BLaER1 treated with 17β-estradiol and CSF1 and Interleukin-3, amounts not matched to agents 10 nM and 100 nM (cell line): ENCODE measurements around the gene SDF4.

ENCODE experiments used
- H3K27ac ChIP-seq, 11 experiments: shearing (Covaris generic); formaldehyde crosslinking; 2 replicates each; pipeline ENCODE4 v1.8.1; 2022
- H3K27me3 ChIP-seq, 11 experiments: shearing (Covaris generic); formaldehyde crosslinking; 2 replicates each; pipeline ENCODE4 v1.8.1; 2022
- H3K36me3 ChIP-seq, 11 experiments: shearing (Covaris generic); formaldehyde crosslinking; 2 replicates each; pipeline ENCODE4 v1.8.1; 2022
- H3K4me1 ChIP-seq, 10 experiments: shearing (Covaris generic); formaldehyde crosslinking; 2 replicates each; pipeline ENCODE4 v1.8.1; 2022
- H3K4me2 ChIP-seq, 11 experiments: shearing (Covaris generic); formaldehyde crosslinking; 2 replicates each; pipeline ENCODE4 v1.8.1; 2022
- H3K4me3 ChIP-seq, 10 experiments: shearing (Covaris generic); formaldehyde crosslinking; 2 replicates each; pipeline ENCODE4 v1.8.1; 2022
- H3K9ac ChIP-seq, 11 experiments: shearing (Covaris generic); formaldehyde crosslinking; 2 replicates each; pipeline ENCODE4 v1.8.1; 2022
- H3K9me3 ChIP-seq, 11 experiments: shearing (Covaris generic); formaldehyde crosslinking; replicated peaks in 1 of 11; 2 replicates each; pipeline ENCODE4 v1.8.1; 2022
- H4K20me1 ChIP-seq, 11 experiments: shearing (Covaris generic); formaldehyde crosslinking; 2 replicates each; pipeline ENCODE4 v1.8.1; 2022
- Cebpa-rat ChIP-seq, 11 experiments: shearing (Covaris generic); IDR thresholded peaks; 2 replicates each; pipeline ENCODE4 v1.8.1; 2022

The SDF4 gene

DNA sequence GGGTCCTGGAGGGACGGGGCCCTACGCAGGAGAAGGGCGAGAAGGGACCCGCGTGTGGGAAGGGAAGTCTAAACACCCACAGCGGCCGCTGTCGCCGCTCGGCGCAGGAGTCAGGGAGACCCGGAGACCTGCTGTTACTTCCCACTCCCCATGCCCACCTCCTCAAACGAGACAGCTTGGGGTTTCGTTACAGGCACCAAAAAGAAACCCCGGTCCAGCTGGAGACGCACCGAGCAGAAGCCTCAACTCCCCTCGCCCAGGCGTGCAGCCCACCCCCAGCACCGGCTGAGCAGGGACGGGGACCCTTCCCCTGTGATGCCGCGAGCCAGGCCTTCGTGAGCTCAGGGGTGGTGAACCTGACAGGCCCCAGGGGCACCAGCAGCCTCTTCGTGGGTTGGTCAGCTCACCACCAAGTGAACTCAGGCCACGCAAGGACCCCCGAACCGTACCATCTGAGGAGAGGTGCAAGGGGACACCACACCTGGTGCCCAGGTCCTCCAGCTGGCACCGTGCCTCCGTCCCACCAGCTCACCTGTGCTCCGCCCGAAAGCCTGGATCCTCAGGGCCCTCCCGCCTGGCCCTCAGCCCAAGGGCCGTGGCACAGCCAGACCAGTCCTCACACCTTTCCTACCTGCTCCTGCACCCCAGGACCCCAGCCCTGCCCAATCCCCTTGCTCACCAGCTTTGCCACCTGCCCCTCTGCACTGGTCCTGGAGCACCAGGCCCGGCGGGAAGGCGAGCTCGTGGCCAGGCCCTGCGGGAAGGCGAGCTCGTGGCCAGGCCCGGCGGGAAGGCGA is 5.0 kb downstream of the SDF4 start:
- no peak for TF ChIP-seq Cebpa-rat (IDR thresholded peaks at IDR 0.05)
- H3K27me3 ChIP-seq, result no peaks in the 10 kb centered on the region
- H3K4me2 ChIP-seq, result no peak overlapping the region
- H3K9me3 ChIP-seq, result no peaks in the 10 kb centered on the region
- peaks cover 15 to 20% (median 18%) of the 10 kb centered on the region in 10 experiments for H3K4me1 ChIP-seq
- no peak overlapping the region for H3K9ac ChIP-seq
- no peak overlapping the region for H3K4me3 ChIP-seq
- no peak overlapping the region for H3K27ac ChIP-seq
- peaks cover 78 to 85% (median 81%) of the 10 kb centered on the region in 11 experiments for H3K36me3 ChIP-seq
- H4K20me1 ChIP-seq, result peaks cover 63 to 90% (median 84%) of the 10 kb centered on the region in 11 experiments

DNA sequence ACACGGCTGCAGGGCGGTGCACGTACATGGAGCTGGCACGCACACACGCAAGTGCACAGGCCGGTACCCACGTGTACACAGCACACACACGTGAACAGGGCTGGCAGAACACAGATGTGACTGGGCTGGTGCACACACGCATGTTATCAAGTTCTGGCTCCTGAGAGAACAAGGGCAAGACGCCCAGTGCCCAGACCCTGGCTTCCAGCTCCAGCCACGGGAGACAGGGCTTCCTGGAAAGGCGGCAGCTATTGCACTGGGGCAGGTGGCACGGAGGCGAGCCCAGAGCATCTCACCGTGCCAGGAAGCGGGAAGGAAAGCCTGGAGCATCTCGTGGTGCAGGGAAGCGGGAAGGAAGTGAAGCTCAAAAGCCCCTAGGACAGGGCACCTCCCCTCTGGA is 5.9 kb downstream of the SDF4 start:
- Histone ChIP-seq H4K20me1 (peaks cover 70 to 98% (median 92%) of the 10 kb centered on the region in 11 experiments), H3K36me3 (peaks cover 86 to 94% (median 90%) of the 10 kb centered on the region in 11 experiments)
- no peak for TF ChIP-seq Cebpa-rat (IDR thresholded peaks at IDR 0.05)

DNA sequence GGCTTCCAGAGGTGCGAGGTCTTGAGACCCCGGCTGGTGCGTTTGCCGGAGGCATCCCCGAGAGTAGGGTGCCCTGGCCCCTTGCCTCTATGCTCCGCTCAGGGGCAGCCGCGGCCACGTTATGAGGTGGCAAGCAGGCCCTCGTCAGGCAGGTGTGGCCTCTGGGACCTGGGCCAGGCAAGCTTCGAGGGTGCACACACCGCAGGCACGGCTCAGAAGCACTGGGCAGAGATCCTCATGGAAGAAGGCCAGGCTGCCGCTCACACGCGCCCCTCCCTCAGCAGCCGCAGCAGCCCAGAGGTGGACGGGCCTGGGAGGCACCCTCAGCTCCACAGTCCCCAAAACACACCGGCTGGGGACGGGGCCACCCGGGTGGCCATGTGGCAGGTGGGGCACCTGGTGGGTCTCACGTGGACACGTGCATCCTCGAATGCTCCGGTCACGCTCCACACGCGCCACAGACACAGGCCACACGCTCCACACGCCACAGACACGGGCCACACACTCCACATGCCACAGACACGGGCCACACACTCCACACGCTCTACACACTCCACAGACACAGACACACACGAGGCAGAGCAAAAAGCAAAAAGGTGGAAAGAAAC is 6.5 kb downstream of the SDF4 start:
- no peak for TF ChIP-seq Cebpa-rat (IDR thresholded peaks at IDR 0.05)
- 0 out of 22 replicates have a peak overlapping the region, but pooled peaks of 1 of the 11 experiments have one; percentile 6 for H3K9ac ChIP-seq
- H3K36me3 ChIP-seq, result peaks cover 92 to 99% (median 96%) of the 10 kb centered on the region in 11 experiments

More for the DNA sequence above, 5.9 kb downstream of the SDF4 start:
- H3K4me3 ChIP-seq, result no peak overlapping the region
- no peaks in the 10 kb centered on the region for H3K27me3 ChIP-seq
- H3K4me1 ChIP-seq, result peaks cover 15 to 19% (median 17%) of the 10 kb centered on the region in 10 experiments
- H3K9me3 ChIP-seq, result no peaks in the 10 kb centered on the region
- H3K27ac ChIP-seq, result no peak overlapping the region
- H3K4me2 ChIP-seq, result no peak overlapping the region
- no peak overlapping the region for H3K9ac ChIP-seq

GRCh38 chr1:1223891-1224290 is 7.9 kb downstream of the SDF4 start:
- Histone ChIP-seq H4K20me1 (peaks cover 71 to 99% (median 96%) of the 10 kb centered on the region in 11 experiments), H3K9ac (no peak overlapping the region), H3K27me3 (no peaks in the 10 kb centered on the region), H3K27ac (no peak overlapping the region), H3K4me1 (no peaks in the 10 kb centered on the region; a peak in 1 of 20 replicates), H3K36me3 (peaks cover 90 to 99% (median 97%) of the 10 kb centered on the region in 11 experiments), H3K4me2 (no peak overlapping the region), H3K9me3 (no peaks in the 10 kb centered on the region), H3K4me3 (no peak overlapping the region)
- TF ChIP-seq Cebpa-rat (IDR thresholded peaks at IDR 0.05), result no peak

More for the DNA sequence above, 6.5 kb downstream of the SDF4 start:
- Histone ChIP-seq H3K4me3 (no peak overlapping the region), H4K20me1 (peaks cover 75 to 99% (median 95%) of the 10 kb centered on the region in 11 experiments), H3K27me3 (no peaks in the 10 kb centered on the region), H3K4me2 (no peak overlapping the region), H3K4me1 (peaks cover 10 to 13% (median 13%) of the 10 kb centered on the region in 10 experiments), H3K27ac (no peak overlapping the region), H3K9me3 (no peaks in the 10 kb centered on the region)

GRCh38 chr1:1223321-1223720 is 8.5 kb downstream of the SDF4 start:
- Histone ChIP-seq H4K20me1 (peaks cover 66 to 99% (median 96%) of the 10 kb centered on the region in 11 experiments), H3K9ac (no peak overlapping the region), H3K9me3 (no peaks in the 10 kb centered on the region), H3K4me1 (no peaks in the 10 kb centered on the region), H3K27me3 (no peaks in the 10 kb centered on the region), H3K36me3 (peaks cover 89 to 99% (median 97%) of the 10 kb centered on the region in 11 experiments), H3K4me2 (no peak overlapping the region), H3K4me3 (no peak overlapping the region), H3K27ac (no peak overlapping the region)
- no peak for TF ChIP-seq Cebpa-rat (IDR thresholded peaks at IDR 0.05)

- Histone ChIP-seq H3K9ac (no peak overlapping the region), H3K4me1 (no peaks in the 10 kb centered on the region), H3K9me3 (no peaks in the 10 kb centered on the region), H3K27me3 (no peaks in the 10 kb centered on the region), H3K36me3 (peaks cover 89 to 99% (median 97%) of the 10 kb centered on the region in 11 experiments), H3K27ac (no peak overlapping the region), H3K4me3 (no peak overlapping the region), H3K4me2 (no peak overlapping the region), H4K20me1 (peaks cover 65 to 99% (median 96%) of the 10 kb centered on the region in 11 experiments)
- no peak for TF ChIP-seq Cebpa-rat (IDR thresholded peaks at IDR 0.05)
These were observed 9.1 kb downstream of the SDF4 start for GRCh38 chr1:1222575-1223225.

DNA sequence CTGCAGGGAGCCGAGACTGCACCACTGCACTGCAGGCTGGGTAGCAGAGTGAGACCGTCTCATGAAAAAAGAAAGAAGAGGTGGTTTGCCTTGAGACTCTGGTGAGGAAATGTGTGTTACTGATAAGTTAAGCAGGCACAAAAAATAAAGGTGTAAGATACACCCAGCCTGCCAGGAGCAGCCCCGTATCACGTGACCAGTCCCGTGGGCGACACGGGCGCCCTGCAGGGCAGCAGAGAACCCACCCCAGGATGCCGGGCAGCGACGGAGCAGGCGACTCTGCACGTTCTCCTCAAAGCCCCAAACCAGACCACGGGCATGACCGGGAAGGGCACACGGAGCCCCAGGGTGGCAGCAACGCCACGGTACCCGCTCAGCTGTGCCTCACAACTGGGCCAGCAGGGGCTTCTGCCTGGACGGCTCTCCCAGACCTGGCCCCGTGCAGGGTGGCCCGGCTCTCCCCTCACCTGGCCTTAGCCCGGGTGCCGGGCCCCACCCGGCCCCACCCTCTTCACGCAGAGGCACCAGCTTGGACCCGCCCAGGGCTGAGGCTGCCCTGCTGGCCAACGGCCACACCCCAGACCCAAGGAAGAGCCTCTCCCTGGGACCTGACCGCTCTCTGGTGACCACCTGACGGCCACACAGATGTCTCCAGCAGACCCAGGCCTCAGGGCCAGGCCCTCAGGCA is 9.8 kb downstream of the SDF4 start:
- no peak overlapping the region for H3K4me2 ChIP-seq
- TF ChIP-seq Cebpa-rat (IDR thresholded peaks at IDR 0.05), result no peak
- no peaks in the 10 kb centered on the region for H3K9me3 ChIP-seq
- peaks cover 91 to 99% (median 97%) of the 10 kb centered on the region in 11 experiments for H3K36me3 ChIP-seq
- no peak overlapping the region for H3K9ac ChIP-seq
- H3K4me1 ChIP-seq, result no peaks in the 10 kb centered on the region; a peak in 1 of 20 replicates
- peaks cover 64 to 99% (median 96%) of the 10 kb centered on the region in 11 experiments for H4K20me1 ChIP-seq
- H3K27me3 ChIP-seq, result no peaks in the 10 kb centered on the region
- H3K4me3 ChIP-seq, result no peak overlapping the region
- H3K27ac ChIP-seq, result no peak overlapping the region

DNA sequence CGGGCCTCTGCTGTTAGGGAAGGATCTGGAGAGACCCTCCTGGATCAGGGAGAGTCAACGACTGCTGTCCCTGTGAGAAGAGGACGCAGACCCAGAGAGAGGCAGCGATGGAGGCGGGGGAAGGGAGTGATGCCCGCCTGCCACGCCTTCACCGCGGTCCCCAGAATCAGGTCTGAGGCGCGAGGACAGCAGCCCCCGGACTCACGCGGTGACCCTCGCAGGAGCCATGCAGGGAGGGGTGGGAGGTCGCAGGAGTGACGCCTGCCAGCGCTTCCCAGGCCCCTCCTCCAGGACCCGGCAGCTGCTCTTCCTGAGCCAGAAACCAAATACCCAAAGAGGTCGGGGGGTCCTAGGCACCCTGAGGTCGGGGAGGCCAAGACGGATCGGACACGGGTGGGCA is 11.6 kb downstream of the SDF4 start:
- Histone ChIP-seq H3K27ac (no peak overlapping the region), H3K36me3 (peaks cover 86 to 99% (median 94%) of the 10 kb centered on the region in 11 experiments), H3K4me2 (no peak overlapping the region), H3K9me3 (no peaks in the 10 kb centered on the region), H3K4me1 (peaks cover 5 to 17% (median 9%) of the 10 kb centered on the region in 10 experiments; a peak in 19 of 20 replicates), H4K20me1 (peaks cover 63 to 99% (median 96%) of the 10 kb centered on the region in 11 experiments), H3K9ac (no peak overlapping the region), H3K4me3 (no peak overlapping the region), H3K27me3 (no peaks in the 10 kb centered on the region)
- TF ChIP-seq Cebpa-rat (IDR thresholded peaks at IDR 0.05), result no peak
